ENCODE data around the gene DNAJC16. TPM values are rescaled to one million over a fixed set of nuclear protein-coding genes. Genes with fewer than 3 reads are reported as not detected.
A peak's percentile ranks its signal among the peaks of the same experiment; 100 is the strongest.

DNAJC16 gene
- total and polyA plus RNA-seq, 9 of the 15 experiments (the other 6 are each of a cell fraction or from before 2014, with no cell fraction given): 6.9 to 16.8 (median 12.8) TPM

DNA sequence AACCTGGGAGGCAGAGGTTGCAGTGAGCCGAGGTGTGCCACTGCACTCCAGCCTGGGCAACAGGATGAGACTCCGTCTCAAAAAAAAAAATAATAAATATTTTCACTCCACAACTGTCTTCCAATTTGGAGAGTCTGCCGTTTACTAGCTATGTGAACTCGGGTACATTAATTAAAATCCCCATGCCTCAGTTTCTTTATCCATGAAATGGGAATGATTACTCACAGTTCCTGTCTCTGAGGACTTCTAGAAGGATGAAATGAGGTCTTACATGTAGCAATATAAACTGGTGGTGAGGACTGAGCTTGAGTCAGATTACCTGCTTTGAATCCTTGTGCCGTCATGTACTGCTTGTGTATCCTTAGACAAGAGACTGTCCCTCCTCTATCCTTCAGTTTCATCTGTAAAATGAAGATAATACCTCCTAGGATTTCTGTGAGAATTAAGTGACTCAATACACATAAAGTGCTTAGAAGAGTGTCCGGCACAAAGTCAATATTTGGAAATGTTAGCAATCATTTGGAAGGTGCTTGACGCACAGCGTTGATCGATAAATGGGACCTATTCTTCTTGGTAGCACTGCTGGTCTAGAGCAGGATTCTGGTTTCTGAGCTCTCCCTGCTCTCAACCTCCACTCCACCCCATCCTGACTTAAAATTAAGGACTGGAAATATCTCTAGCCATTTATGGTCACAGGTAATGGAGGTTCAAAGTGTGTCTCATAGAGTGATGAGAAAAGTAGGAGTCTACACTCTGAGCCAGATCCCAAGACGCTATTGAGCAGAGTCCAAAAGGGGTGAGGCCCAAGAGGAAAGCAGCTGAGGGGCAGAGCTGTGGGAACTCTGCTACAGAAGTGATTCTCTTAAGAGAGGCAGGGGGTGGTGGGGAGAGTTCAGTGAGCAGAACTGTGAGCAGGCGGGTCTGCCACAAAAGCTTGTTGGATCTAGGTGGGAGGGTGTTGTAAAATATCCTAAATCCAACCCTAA is 79.0 kb downstream of the DNAJC16 start:
- Histone ChIP-seq H3K79me2 (ENCODE audit: control insufficient read depth, insufficient read depth, low read length) (no peaks in the 10 kb centered on the region), H4K20me1 (replicated peaks; ENCODE audit: control insufficient read depth, insufficient read depth, low read length) (no peaks in the 10 kb centered on the region), H3K9me3 (replicated peaks; ENCODE audit: control insufficient read depth, insufficient read depth, low read depth, low read length) (no peaks in the 10 kb centered on the region), H3K27ac (ENCODE audit: extremely low read depth, low read depth, low read length) (no peak overlapping the region), H3K4me3 (no peak overlapping the region), H3K4me2 (ENCODE audit: insufficient read depth, low read length) (no peak overlapping the region), H3K27me3 (ENCODE audit: control insufficient read depth in 2 of 2, insufficient read depth in 2 of 2, low read length in 2 of 2) (no peaks in the 10 kb centered on the region), H3K36me3 (ENCODE audit: control insufficient read depth, insufficient read depth, low read length) (no peaks in the 10 kb centered on the region), H3K4me1 (replicated peaks in 1 of 2; ENCODE audit: control insufficient read depth in 2 of 2, insufficient read depth in 2 of 2, low read length in 2 of 2) (peaks cover 0 to 20% of the 10 kb centered on the region in 2 experiments; a peak in 3 of 5 replicates), H3K9me1 (ENCODE audit: control insufficient read depth, insufficient read depth, low read length) (no peaks in the 10 kb centered on the region), H2AFZ (ENCODE audit: low read depth, low read length) (no peak overlapping the region; the same call in 1 of the 2 replicates), H3K9ac (ENCODE audit: insufficient read depth in 1 of 2, low read depth in 2 of 2, low read length in 2 of 2) (no peak overlapping the region)
- WGBS (ENCODE audit: insufficient coverage, low coverage, missing lambda C conversion rate): 48% methylated on average over 11 of the region's 11 CpGs
- FAIRE-seq (no peak), ATAC-seq (no peak; the same call in 2 of the 3 replicates), DNase-seq (ENCODE audit: extremely low read depth in 1 of 4, low spot score in 3 of 4) (no peak)
- intact Hi-C loops (cut with micrococcal nuclease): no loop called here
- no TSS peak for BruUV-seq (replicated peaks)
- TF ChIP-seq SMAD2 (IDR thresholded peaks at IDR 0.05; ENCODE audit: low read depth, low read length) (no peak), RBM25 (IDR thresholded peaks at IDR 0.05; ENCODE audit: low read depth, low read length, severe bottlenecking) (peak; percentile 73), BCOR (IDR thresholded peaks at IDR 0.05) (peak; percentile 23; the same call in 1 of the 2 replicates)
- ChIA-PET POLR2A (interaction anchor here (0.5 to 1.1 kb wide), 3 partner anchors 9 to 126 kb away, joined by 3 read pairs; no protein-coding TSS in a partner anchor), CTCF (ENCODE audit: low intra/inter-chr PET ratio) (no interaction called here)
- in situ Hi-C loops (cut with MboI): no loop called here

DNA sequence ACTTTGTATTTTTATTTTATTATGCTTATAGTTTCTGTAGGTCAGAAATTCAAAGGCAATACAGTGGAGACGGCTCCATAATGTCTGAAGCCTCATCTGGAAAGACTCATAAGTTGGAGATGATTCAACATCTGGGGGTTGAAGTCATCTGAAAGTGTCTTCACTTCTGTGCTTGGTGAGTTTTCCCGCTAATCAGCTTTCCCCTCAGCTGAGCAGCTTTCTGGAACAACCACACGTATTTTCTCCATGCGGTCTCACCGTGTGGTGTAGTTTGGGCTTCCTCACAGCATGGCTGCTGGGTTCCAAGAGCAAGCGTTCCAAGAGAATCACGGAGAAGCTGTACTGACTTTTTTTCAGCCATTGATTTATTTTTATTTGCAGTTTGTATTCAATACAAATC is 83.0 kb downstream of the DNAJC16 start:
- ChIA-PET POLR2A (no interaction called here), CTCF (ENCODE audit: low intra/inter-chr PET ratio) (no interaction called here)
- no peak for ATAC-seq
- WGBS (ENCODE audit: insufficient coverage, low coverage, missing lambda C conversion rate): 64% methylated on average over 7 of the region's 7 CpGs
- H3K9me1 ChIP-seq (ENCODE audit: control insufficient read depth, insufficient read depth, low read length): no peaks in the 10 kb centered on the region
- H2AFZ ChIP-seq (ENCODE audit: low read depth, low read length): peak overlapping the region; percentile 37
- peaks cover 0 to 1% of the 10 kb centered on the region in 2 experiments; a peak in 1 of 5 replicates for H3K4me1 ChIP-seq (replicated peaks in 1 of 2; ENCODE audit: control insufficient read depth in 2 of 2, insufficient read depth in 2 of 2, low read length in 2 of 2)
- no peak overlapping the region for H3K4me2 ChIP-seq (ENCODE audit: insufficient read depth, low read length)
- DNase-seq (ENCODE audit: extremely low read depth in 1 of 4, low spot score in 3 of 4): no peak
- no peak overlapping the region for H3K4me3 ChIP-seq
- H3K27ac ChIP-seq (ENCODE audit: extremely low read depth, low read depth, low read length): no peak overlapping the region
- no peaks in the 10 kb centered on the region for H3K27me3 ChIP-seq (ENCODE audit: control insufficient read depth in 2 of 2, insufficient read depth in 2 of 2, low read length in 2 of 2)
- H3K9me3 ChIP-seq (replicated peaks; ENCODE audit: control insufficient read depth, insufficient read depth, low read depth, low read length): no peaks in the 10 kb centered on the region
- no peaks in the 10 kb centered on the region for H4K20me1 ChIP-seq (replicated peaks; ENCODE audit: control insufficient read depth, insufficient read depth, low read length)
- H3K9ac ChIP-seq (ENCODE audit: insufficient read depth in 1 of 2, low read depth in 2 of 2, low read length in 2 of 2): no peak overlapping the region
- in situ Hi-C loops (cut with MboI) (no loop called here), intact Hi-C loops (cut with micrococcal nuclease) (no loop called here)
- no peak for TF ChIP-seq TAF15 (IDR thresholded peaks at IDR 0.05; ENCODE audit: low read depth, low read length)
- TF ChIP-seq YY1 (IDR thresholded peaks at IDR 0.05; ENCODE audit: borderline replicate concordance in 1 of 3, control insufficient read depth in 1 of 3, extremely low read depth in 1 of 3, insufficient read depth in 3 of 3, insufficient read length in 1 of 3, insufficient replicate concordance in 2 of 3, low read depth in 1 of 3, low read length in 2 of 3): peak in 2 of 3 experiments; percentile 15 to 76
- TF ChIP-seq, protein P1, sequence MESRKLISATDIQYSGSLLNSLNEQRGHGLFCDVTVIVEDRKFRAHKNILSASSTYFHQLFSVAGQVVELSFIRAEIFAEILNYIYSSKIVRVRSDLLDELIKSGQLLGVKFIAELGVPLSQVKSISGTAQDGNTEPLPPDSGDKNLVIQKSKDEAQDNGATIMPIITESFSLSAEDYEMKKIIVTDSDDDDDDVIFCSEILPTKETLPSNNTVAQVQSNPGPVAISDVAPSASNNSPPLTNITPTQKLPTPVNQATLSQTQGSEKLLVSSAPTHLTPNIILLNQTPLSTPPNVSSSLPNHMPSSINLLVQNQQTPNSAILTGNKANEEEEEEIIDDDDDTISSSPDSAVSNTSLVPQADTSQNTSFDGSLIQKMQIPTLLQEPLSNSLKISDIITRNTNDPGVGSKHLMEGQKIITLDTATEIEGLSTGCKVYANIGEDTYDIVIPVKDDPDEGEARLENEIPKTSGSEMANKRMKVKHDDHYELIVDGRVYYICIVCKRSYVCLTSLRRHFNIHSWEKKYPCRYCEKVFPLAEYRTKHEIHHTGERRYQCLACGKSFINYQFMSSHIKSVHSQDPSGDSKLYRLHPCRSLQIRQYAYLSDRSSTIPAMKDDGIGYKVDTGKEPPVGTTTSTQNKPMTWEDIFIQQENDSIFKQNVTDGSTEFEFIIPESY (CRISPR knock-in tag; IDR thresholded peaks at IDR 0.05): 0 out of 2 replicates have a peak, but pooled peaks have one; percentile 51
- BruUV-seq (replicated peaks): no TSS peak
- H3K36me3 ChIP-seq (ENCODE audit: control insufficient read depth, insufficient read depth, low read length): no peaks in the 10 kb centered on the region
- no peaks in the 10 kb centered on the region for H3K79me2 ChIP-seq (ENCODE audit: control insufficient read depth, insufficient read depth, low read length)
- no peak for FAIRE-seq

Data from K562 (cell line).